Motor neuron (in vitro differentiated cells): Measurements from ENCODE around the gene SIRPB1. TPM values are rescaled to one million over a fixed set of nuclear protein-coding genes. Genes with fewer than 3 reads are reported as not detected.
"Not testable (repeated sequence)": the region's sequence is repeated elsewhere in the genome, so short reads cannot be mapped to it uniquely, and the experiment has no call there.

Experiments used
- ATAC-seq, 8 experiments: fragments of 200-7000 bp; cut with Tn5 transposase; replicated peaks in 6 of 8; 2 replicates each; pipeline ENCODE4 v1.8.0; 2021; ENCODE audit warnings: mild to moderate bottlenecking in 8 of 8, moderate library complexity in 8 of 8
- H3K27ac ChIP-seq, 2 donors: fragments of 250-450 bp; sonication (Bioruptor Pico); 2 replicates each; pipeline ENCODE4 v1.9.0; 2021; ENCODE audit warnings: antibody characterized with exemption in 2 of 2, mild to moderate bottlenecking in 2 of 2, moderate library complexity in 1 of 2
- H3K4me1 ChIP-seq, 2 donors: fragments of 250-450 bp; sonication (Bioruptor Pico); replicated peaks in 1 of 2; 2 replicates each; pipeline ENCODE4 v1.6.1; 2021; ENCODE audit warnings: antibody characterized with exemption in 2 of 2, mild to moderate bottlenecking in 2 of 2, moderate library complexity in 1 of 2
- H3K4me3 ChIP-seq, 5 donors: fragments of 250-450 bp; sonication (Bioruptor Pico); 2 replicates each; pipeline ENCODE4 v1.9.0; 2021; ENCODE audit warnings: antibody characterized with exemption in 5 of 5, mild to moderate bottlenecking in 5 of 5, moderate library complexity in 4 of 5
- WGBS, 10 experiments: fragments of 450-650 bp; shearing (Covaris generic); methylation state at CpG; one replicate each; pipeline ENCODE4 v1.0.0; 2022; 5-methylcytosine and 5-hydroxymethylcytosine counted together
- in situ Hi-C, 9 experiments: fragments of 400-800 bp; cut with MboI; loops; one replicate each; pipeline ENCODE4 v1.15.0; 2021; ENCODE audit warnings: low sequenced_read_pairs in 9 of 9, low pct_unique_long_range_greater_than_20kb in 2 of 9; ENCODE audit not compliant: unreplicated experiment in 9 of 9
- total RNA-seq, 8 experiments: library from RNA; unstranded; fragments of 300-600 nt; gene quantifications; 2 replicates each; pipeline versions ENCODE4 v1.2.3 to v1.2.4, GENCODE V29; 2022

The SIRPB1 gene
- total RNA-seq, 8 experiments from 2014 or later, result 0.05 to 1.0 (median 0.22) TPM; not detected in 2

DNA sequence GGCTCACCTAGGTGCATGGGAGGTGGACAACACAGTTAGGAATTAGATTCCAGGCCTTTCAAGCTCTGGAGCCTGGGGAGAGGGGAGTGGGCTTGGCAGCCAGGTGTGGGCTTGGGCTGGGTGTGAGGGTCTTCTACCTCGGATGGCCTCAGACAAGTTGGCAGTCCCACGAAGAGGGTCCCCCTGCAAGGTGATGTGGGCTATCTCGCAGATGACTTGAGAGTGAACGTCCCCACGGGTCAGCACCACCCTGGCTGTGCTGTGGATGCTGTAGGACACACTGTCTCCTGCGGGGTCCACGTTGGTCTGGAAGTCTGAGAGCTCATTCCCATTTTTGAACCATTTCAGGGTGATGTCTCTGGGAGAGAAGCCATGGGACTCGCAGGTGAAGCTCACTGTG, 48.2 kb downstream of the SIRPB1 start:
- WGBS, 10 experiments, result 69 to 100% (median 85%) methylated on average over 1 to 8 of the region's 8 CpGs; no CpG with 5 or more reads in 7 of the 10 experiments
- H3K4me1 ChIP-seq, H3K27ac ChIP-seq, ATAC-seq, H3K4me3 ChIP-seq, in situ Hi-C loops: not testable (repeated sequence)

Other genes starting within 250 kb of the SIRPB1 start
- gene FKBP1A, start 227.0 kb downstream of the SIRPB1 start, total RNA-seq, result 100 to 1,000 TPM in 3 of 8 experiments, 10 to 100 TPM in 5; 49.8 to 222 (median 89.0) TPM
- gene NSFL1C, start 153.2 kb downstream of the SIRPB1 start, total RNA-seq, result 10 to 100 TPM; 40.7 to 65.6 (median 58.2) TPM
- under 1 TPM in 6 of 8 experiments, not detected in 2; 0.08 to 0.85 (median 0.21) TPM for gene SIRPB2, start 128.6 kb downstream of the SIRPB1 start, total RNA-seq
- gene SIRPD, start 62.3 kb downstream of the SIRPB1 start, total RNA-seq, result under 1 TPM in 4 of 8 experiments, not detected in 4; 0.13 to 0.28 (median 0.17) TPM
- gene SIRPG, start 37.8 kb upstream of the SIRPB1 start, total RNA-seq, result under 1 TPM in 1 of 8 experiments, not detected in 7; 0.56 TPM